ENCODE data around the gene SYT2.

SYT2 gene

DNA sequence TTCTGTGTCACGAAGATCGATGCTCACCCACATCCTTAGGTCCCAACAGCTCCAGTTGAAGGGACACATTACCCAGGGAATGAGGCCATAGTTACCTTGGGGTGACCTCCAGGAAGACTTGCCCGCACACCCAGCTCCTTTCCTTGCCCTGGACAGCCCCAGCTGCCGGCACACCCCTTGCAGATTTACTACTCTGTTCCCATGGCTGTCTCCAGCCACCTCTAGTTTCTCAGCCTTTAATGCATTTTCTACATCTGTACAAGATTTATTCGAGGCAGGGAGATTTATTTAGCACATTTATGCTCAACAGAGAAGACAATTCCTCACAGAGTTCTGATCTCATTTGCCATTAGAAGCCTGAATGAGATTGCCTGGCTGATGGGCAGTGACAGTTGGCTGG, 36.7 kb downstream of the SYT2 start:
- FAIRE-seq = no peak

DNA sequence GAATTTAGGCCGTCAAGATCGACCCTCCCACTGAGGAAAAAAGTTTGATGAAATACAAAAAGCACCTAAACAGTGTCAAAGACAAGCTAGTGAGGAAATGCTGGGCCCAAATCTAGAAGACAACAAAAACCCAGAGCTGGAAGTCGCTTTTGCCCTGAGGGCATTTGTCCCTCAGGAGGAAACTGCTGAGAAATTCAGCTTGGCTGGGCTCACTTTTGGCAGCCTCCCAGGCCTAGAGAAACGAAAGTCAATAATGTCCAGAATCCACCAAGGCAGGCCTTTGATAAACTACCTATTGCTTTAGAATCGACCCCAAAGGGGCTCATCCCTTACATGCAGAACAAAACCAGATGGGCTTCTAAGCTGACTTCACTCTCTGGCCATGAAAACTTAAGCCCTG, 38.9 kb downstream of the SYT2 start:
- no peak for FAIRE-seq

DNA sequence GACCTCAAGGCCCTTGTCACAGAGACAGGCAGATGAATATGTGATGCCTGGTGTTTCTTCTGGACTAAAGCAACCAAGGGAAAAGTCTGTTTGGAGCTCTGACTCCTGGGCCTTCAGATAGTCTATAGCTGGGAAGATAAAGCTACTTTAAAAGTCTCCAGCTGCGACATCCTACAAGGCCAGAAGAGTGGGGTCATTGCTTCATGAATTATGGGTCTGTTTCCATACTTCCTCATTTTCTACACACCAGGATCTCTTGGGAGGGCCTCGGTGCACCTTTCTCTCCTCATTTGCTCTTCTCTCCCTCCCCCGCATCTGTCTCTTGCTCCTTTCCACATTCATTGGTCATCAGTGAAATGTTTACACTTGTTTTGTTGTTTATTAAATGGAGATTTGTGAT, 44.8 kb downstream of the SYT2 start:
- no peak for FAIRE-seq

DNA sequence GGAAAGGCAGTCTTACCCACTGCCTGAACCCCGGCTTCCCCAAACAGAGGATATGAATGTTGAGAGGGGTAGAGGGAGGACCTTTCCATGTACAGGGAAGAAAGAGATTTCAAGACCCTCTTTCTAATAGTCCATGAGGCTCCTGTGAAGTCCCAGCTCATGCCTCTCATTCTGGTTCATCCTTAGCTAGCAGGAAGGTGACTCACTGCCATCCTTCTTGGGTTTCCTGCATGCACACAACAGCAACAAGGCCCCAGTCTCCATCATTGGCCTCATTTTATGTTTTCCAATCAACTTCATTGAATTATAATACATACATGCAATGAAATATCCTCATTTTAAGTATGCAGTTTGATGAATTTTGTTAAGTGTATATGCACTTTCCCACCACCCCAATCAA, 46.2 kb downstream of the SYT2 start:
- FAIRE-seq = no peak

DNA sequence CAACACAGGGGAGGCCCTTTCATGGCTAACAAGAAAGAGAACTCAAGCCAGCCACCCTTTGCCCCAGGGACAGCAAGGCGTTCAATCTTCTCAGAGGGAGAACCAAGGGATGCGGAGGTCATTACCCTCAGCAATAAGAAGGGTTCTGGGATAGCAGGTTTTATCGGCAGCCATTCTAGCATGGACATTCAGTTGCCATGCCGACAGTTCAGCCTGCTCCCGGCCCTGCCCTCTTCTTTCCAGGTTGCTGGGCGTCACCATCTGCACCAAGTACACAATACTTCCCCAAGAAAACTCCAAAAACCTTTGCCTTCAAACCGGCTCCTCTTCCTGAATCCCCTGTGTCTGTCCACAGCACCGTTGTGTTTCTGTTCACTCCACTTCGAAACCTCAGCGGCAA, 47.1 kb downstream of the SYT2 start:
- FAIRE-seq = no peak

DNA sequence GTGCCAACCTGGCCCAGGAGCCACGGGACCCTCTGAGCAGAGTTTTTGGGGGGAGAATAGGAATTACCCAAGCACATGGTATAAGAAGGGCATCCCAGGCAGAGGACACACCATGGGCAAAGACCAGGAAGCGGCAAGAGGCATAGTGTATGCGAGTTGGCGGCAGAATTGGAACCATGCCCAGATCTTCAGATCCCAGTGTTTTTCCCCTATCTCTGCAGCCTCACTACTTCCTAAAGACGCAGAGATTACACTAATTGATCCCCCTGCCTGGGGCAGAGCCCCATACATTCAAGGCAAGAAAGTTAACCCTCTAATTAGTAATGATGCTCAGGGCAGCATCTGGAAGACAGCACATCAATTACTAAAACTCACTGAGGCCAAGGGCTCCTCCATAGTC, 48.2 kb downstream of the SYT2 start:
- FAIRE-seq = no peak

DNA sequence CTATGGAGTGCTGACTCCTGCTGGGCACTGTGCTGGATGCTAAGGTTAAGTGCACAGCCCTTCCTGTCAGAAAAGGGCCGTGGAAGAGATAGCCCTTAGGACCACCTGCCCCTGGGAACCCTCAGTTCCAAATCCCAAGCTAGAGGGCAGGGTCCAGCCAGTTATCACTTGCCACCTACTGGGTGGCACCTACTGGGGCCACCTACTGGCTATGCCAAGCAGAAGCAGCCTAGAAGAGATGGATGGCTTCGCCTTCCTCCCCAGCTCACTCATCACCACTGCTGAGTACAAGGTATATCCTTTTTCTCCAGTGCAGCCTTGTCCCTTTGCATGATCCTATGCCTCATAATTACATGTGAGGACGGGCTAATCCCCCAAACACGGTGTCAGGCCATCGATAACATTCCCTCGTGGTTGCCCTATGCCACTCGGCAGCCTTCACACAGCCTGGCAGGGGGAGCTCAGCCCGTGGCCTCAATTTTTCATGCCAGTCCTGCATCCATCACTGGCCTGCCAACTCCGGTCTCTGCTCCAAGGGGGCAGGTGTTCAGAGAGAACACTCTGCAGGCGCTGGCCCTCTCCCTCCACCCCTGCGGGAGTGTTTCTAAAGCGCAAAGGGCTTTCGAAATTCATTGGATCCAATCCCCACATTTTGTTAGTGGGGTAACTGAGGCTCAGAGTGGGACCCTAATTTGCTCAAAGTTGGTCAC, 49.0 kb downstream of the SYT2 start:
- no peak for FAIRE-seq

DNA sequence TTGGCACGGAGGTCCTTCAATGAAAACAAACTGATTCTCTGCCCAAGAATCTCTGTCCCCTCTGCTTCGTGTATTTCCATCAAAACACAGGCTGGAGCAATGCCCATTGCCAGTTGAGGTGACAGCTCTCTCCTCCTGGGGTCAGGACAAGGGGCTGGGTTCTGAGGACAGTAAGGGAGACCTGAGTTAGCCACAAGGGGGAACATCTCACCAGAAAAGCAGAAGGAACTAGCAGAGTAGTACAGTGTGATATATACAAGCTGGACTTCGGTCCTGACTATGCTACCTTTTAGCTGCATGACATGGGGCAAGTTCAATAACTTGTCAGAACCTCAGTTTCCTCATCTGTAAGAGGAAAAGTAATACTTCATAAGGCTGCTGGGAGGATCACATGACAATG, 50.3 kb downstream of the SYT2 start:
- FAIRE-seq = no peak

DNA sequence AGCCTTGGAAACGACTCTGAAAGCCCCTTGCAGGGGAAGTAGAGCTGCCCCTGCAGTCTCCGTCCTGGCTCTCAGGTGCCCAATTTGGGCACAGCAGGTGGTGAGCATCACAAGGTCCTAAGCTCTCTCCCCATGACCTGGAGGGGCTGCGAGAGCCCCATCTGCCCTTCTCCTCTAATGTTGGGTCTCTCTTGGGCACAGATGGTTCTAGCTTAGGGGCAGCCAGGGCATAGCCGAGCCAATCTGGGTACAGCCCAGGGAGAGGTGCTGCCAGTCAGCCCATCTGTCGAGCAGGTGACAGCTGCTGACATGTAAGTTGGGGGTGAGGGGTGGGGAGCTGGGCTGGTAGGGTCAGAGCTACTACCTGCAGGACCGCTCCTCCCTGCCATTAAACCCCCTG, 50.7 kb downstream of the SYT2 start:
- FAIRE-seq = no peak

DNA sequence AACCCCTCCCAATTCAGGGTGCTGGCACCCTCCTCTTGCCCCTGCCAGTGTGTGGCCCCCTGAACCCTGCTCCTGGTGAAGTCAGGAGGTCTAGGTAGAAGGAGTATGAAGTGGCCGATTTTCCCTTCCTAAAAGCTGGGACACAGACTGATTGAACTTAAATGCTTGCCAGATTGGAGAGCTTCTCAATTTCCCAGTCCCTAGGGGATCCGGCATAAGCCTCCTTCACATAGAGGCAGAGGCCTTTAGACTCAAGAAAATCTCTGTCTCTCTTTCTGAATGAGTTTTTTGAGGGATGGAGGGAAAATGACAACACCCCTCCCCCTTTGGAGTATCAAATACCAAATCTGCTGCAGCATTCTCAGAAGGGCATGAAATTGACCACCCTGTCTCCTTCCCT, 51.5 kb downstream of the SYT2 start:
- FAIRE-seq = no peak

DNA sequence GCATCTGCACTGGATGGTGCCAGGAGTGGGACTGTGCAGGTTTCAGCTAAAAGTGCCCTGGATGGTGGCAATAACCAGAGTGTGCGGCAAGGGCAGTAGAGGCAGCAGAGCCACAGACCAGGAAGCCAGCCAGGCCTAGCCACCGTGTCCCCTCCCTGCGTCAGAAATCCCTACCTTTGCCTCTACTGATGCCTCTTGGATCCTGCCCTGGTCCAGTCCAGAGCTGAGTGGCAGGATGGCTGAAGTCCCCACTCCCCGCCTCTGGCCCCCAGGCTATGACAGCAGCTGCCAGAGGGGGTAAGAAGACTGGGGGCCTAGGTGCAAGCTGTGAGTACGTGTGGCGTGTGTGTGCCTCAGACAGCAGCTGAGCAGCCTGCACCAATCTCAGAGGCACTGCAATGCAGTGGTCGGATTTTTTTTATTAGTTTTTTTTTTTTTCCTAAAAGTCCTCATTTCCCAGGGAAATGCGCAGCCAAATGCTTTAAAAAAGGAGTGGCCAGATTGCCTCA, 51.9 kb downstream of the SYT2 start:
- no peak for FAIRE-seq

DNA sequence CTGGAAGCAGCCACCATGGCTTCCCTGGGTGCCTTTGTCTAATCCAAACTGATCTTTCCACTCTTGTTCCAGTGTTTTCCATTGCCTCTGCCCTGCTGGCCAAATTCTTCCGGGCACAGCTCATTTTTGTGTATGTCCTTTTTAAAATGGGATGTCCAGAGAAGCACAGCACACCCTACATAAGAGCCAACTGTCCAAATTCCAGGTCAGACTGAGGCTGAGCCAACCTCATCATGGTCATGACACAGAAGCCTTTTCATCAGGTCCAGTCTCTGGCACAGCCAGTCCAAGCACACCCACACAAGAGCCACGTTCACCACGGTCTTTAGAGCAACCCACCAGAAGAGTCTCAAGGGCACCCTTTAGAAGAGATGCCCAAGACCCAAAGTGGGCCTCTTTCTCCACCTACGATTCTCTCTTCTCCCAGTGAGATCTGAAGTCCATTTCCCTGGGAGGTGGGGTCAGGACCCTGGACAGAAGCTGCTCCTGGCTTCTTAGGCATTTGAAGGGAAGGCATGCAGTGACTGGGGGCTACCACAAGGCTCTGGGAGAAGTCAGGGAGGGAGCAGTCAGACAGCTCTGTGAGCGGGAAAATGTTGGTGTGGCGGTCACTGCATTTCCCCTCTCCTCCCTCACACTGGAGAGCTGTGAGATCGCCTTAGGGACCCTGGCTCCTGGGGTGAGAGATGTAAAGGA, 53.2 kb downstream of the SYT2 start:
- FAIRE-seq = no peak

DNA sequence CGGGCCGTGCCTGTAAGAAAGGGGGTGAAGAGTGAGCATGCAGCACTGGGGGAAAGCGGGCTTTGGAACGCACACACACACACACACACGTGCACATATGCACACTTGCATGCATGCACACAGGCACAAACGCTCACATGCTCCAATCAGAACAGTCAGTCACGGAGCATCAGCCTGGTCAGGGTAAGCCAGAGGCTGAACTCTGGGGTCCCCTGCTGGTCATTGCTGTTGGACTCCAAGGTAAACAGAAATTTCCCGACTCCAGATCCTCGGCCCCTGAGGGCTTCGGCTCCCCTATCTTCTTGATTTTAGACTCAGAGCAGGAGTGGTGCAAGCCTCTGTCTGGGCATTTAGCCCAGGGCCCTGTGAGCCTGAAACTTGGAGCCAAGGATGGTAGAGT, 54.2 kb downstream of the SYT2 start:
- no peak for FAIRE-seq

DNA sequence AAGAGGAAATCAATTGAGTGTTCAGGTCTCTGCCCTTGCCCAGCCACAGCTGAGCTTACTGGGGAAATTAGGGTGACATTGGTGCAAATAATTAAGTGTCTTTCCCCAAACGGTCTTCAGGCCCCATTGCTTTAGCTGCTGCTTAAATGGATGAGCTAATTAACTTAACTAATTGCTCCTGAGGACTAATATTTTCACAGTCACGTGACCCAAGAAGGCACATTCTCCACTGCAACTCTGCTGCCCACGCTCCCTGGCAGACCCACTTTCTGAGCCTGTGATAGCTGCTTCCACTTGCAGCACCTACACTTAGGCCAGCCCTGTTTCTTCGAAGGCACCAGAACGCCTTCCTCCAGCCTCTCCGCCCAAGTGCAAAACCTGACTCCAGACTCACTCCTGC, 56.2 kb downstream of the SYT2 start:
- no peak for FAIRE-seq

DNA sequence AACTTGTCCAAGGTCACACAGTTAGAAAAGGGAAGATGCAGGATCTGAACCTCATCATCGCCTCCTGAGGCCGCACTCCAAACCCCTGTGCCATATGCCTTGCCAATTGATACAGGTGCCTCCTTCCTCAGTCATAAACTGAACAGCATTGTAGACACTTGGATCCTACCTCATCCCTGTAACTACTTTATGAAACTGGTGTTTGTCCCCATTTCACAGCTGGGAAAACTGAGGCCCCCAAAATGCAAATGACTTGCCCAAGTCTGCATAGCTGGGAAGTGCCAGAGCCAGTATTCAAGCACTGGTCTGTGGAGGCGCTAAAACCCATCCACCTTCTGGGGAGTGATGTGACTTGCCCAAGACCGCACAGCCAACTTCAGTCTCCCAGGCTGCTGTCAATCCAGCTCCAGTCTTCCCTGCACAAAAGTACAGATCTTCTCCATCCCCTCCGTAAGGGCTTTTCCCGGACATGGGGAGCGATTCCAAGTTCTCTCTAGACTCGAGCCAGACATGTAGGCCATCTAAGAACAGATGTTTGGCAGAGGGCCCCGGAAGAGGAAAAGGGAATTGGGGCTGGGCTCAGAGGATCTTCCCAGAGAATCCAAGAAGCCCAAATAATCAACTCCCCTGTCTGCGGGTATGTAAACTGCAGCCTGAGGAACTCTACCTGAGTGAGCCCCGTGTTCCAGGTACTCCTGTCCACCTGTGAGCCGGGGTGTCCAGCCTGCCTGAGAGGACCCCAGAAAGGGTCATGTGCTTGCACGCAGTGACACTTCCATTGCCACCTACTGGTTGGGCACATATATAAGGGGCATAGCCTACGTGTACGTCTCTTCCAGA, 60.5 kb downstream of the SYT2 start:
- no peak for FAIRE-seq

DNA sequence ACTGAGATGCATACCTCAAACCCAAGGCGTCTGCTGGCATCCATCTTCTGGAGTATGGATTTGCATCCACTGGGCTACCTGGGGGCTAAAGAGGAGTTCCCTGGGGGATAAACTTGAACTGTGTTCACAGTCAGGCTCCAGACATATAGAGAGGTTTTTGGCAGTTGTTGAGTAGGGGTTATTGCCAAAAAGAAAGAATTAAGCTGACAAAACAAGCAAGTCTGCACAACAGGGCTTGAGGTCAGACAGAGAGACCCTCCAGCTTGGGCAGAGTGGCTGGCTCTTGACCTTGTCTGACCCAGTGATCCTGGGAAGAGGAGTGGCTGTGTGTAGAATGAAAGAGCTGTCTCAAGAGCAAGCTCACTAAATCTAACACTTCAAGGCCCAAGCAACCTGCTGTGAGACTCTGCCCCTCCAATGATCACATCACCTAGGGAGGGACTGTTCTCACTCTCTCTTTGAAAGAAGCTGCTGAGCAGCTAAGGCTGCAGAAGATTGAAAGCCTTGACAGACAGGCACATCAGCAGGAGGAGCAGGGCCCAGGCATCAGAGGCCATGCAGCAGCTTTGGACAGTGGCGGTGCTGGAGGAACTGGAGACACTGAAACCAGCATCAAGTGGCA, 61.5 kb downstream of the SYT2 start:
- FAIRE-seq = no peak

DNA sequence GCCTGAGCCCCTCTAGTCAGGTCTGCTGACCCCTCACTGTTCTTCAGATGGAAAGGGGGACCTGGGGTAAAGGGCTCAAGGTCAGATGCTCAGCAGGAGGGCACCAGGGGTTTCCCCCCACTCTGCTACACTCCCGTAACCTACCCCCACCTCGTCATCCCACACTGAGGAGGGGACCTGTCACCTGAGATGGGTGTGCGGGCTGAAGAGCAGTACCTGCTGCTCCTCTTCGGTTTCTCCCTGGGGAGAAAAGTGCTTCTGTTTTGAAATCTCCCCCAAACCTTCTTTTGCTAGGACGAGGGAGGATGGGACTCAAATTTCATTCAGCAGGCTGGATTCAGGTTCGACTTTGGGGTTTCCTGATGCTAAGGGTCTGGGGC, 65.2 kb downstream of the SYT2 start:
- no peak for FAIRE-seq

DNA sequence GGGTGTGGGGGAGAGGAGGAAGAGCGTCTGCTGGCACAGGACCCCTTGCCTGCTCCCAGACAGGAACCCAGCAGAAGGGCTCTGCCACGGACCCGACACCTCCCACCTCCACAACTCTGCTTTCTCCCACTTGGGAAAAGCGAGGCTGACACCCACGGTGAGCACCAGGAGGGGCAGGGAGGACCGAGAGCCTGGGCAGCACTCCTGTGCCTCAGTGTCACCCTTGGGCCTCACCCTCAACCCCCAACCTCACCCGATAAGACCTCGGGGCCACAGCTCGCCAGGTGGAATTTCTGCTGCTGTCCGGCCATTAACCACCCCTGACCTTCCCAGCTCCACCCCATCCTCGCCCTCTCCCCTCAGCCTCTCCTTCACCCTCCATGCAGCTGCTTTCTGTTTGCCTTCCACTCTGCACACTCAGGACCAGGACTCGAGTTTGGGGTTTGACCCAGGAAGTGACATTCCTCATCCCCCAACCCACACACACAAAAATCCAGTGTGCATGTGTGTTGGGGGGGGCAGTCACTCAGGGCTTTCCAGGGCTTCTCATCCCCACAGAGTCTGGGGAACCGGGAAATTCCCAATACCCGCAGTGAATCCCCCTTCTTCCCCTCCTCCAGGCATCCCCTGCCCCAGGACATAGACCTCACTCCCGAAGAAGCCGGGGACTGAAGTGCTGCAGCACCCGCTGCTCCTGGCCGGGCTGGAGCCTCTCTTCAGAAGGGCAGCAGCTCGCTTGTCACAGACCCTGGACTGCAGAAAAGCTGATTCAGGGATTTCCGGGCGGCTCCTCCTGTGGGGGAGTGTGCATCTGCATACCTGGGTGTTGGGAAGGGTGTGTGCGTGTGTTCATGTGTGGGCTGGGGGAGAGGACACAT, 65.8 kb downstream of the SYT2 start:
- FAIRE-seq = no peak

DNA sequence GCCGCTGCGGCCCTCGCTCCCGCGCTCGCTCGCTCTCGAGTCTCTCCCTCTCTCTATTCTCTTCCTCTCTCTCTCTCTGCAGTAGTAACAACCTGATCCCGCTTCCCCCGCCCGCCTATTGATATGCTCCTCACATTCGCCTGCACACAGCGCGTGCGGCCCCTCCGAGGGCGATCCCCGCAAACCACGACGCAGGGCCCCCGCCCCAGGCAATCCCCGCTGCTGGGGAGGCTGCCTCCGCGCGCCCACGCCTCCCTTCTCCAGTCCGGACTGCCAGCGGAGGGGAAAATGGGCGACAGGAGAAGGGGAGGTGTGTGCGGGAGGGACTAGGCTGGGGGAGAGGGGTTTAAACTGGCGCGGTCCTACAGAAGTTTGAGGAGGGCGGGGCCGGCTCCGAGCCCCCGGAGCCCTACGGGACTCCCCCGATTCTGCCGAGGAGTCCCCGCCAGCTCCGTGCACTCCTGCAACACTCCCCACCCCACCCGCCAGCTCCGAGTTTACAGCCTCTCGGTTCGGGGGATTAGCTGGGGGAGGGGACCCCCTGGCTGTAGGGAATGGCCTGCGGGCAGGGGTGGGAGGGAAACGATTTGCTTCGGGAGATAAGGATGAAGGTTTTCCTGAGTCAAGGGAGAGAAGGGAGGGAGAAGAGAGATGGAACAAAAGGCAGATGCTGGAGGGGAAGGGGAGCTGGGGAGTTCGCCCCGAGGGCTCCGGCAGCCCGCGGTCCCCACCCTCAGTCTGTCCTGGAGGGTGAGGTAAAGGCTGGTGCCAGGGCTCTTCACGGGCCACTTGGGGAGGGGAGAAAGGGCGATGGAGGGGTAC, 66.6 kb downstream of the SYT2 start:
- FAIRE-seq = no peak

DNA sequence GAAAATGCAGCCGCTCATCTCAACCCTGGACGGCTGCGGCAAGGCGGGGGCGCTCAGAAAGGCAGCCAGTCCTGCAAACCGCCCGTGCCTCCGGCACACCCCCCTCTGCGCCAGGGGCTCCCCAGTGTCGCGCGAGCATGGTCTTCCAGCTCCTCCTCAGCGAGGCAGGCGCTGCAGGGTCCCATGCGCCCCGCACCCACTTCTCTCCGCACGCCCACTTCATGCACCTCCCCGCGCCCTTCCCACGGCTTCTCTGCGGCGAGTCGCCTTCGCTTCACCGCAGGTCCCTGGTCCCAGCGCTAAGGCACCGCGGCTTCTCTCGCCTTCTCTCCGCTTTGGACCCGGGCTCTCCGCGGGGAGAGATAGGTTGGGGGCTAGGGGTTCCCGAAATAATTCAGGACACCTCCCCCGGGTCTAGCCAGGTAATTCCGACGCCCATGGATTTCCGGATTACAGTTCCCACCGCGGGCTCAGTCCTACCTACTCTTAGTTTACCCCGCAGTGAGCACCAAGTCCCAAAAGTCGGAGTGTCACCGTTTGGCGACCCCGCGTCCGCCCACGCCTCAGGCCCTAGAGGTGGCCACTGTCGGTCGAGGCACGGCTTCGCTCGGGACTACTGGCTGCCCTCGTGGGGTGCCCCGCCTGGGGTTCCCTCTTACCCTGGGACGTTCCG, 67.5 kb downstream of the SYT2 start:
- no peak for FAIRE-seq

DNA sequence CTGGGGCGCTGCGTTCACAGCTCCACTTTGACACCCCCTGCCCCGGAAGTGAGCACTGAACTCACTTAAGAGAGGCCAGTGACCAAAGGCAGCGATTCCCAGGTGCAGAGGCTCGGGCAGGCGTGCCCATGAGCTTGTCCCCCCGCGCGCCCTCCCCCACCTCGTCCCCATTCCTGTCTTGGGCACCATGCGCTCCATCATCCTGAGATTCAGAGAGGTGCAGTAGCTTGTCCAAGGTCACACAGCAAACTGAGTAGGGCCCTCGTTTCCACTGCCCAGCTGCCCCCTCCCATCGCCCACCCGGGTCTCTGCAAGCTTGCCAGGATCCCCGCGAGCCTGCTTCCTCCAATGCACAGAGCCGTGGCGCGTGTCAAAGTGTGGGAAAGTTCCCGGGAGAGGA, 68.0 kb downstream of the SYT2 start:
- no peak for FAIRE-seq
